ENCODE results near the gene WFIKKN2. TPM values are rescaled to one million over a fixed set of nuclear protein-coding genes. Genes with fewer than 3 reads are reported as not detected.

The WFIKKN2 gene
- total RNA-seq, 1 experiment from 2014 or later, result not detected

DNA sequence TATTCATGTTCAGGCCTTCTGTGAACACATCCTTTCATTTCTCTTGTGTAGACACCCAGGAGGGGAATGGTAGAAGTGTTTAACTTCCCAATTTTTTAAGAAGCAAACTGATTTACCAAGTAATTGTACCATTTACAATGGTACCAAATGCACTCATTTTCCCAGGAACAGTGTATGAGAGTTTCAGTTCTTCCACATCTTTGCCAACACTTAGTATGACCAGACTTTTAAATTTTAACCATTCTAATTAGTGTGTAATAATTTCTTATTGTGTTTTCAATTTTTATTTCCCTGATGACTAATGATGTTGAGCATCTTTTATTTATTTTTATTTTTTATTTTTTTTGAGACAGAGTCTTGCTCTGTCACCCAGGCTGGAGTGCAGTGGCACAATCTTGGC, 10.2 kb upstream of the WFIKKN2 start:
- no peak overlapping the region for H2AFZ ChIP-seq (ENCODE audit: low read length)
- BruUV-seq (replicated peaks), result no TSS peak
- CTCF ChIA-PET, result no interaction called here
- no peak overlapping the region for H3K4me3 ChIP-seq (ENCODE audit: low read length)
- ATAC-seq (no peak), DNase-seq (no peak)
- POLR2A ChIA-PET (ENCODE audit: unreplicated experiment), result no interaction called here
- H3K4me1 ChIP-seq (ENCODE audit: insufficient read depth, low read length), result no peaks in the 10 kb centered on the region
- TF ChIP-seq EZH2 (IDR thresholded peaks at IDR 0.05; ENCODE audit: low read length, unreplicated experiment), result no peak
- no peak for TF ChIP-seq CTCF (conservative IDR thresholded peaks at IDR 0.05; ENCODE audit: low read depth, low read length)
- TF ChIP-seq EZH2phosphoT487 (IDR thresholded peaks at IDR 0.05; ENCODE audit: borderline replicate concordance, low read length), result no peak
- H3K9ac ChIP-seq (ENCODE audit: low read length), result no peak overlapping the region
- H3F3A ChIP-seq (ENCODE audit: low read length, unreplicated experiment), result no peaks in the 10 kb centered on the region
- no peaks in the 10 kb centered on the region for H3K79me2 ChIP-seq (ENCODE audit: low read length)
- peaks cover 4% of the 10 kb centered on the region; the same call in 1 of the 2 replicates for H3K27me3 ChIP-seq (ENCODE audit: low read length)
- no peak overlapping the region for H3K27ac ChIP-seq (ENCODE audit: low read length)
- no peaks in the 10 kb centered on the region for H3K9me2 ChIP-seq (replicated peaks; ENCODE audit: low read length)
- H3K9me3 ChIP-seq (ENCODE audit: low read length), result no peaks in the 10 kb centered on the region
- H4K20me1 ChIP-seq (ENCODE audit: low read length), result no peaks in the 10 kb centered on the region
- intact Hi-C loops (cut with micrococcal nuclease), result no loop called here
- H3K4me2 ChIP-seq (ENCODE audit: low read length), result no peak overlapping the region
- H3K36me3 ChIP-seq (ENCODE audit: low read depth, low read length), result no peaks in the 10 kb centered on the region

- TF ChIP-seq EZH2phosphoT487 (IDR thresholded peaks at IDR 0.05; ENCODE audit: borderline replicate concordance, low read length) (no peak), EZH2 (IDR thresholded peaks at IDR 0.05; ENCODE audit: low read length, unreplicated experiment) (no peak), CTCF (conservative IDR thresholded peaks at IDR 0.05; ENCODE audit: low read depth, low read length) (no peak)
- Histone ChIP-seq H2AFZ (ENCODE audit: low read length) (no peak overlapping the region), H4K20me1 (ENCODE audit: low read length) (no peaks in the 10 kb centered on the region), H3K4me3 (ENCODE audit: low read length) (no peak overlapping the region), H3K36me3 (ENCODE audit: low read depth, low read length) (no peaks in the 10 kb centered on the region), H3K4me1 (ENCODE audit: insufficient read depth, low read length) (no peaks in the 10 kb centered on the region), H3K79me2 (ENCODE audit: low read length) (no peaks in the 10 kb centered on the region), H3F3A (ENCODE audit: low read length, unreplicated experiment) (no peaks in the 10 kb centered on the region), H3K4me2 (ENCODE audit: low read length) (no peak overlapping the region), H3K9ac (ENCODE audit: low read length) (no peak overlapping the region), H3K27me3 (ENCODE audit: low read length) (peaks cover 4% of the 10 kb centered on the region; the same call in 1 of the 2 replicates), H3K9me3 (ENCODE audit: low read length) (no peaks in the 10 kb centered on the region), H3K27ac (ENCODE audit: low read length) (no peak overlapping the region), H3K9me2 (replicated peaks; ENCODE audit: low read length) (no peaks in the 10 kb centered on the region)
- BruUV-seq (replicated peaks), result no TSS peak
- DNase-seq (no peak), ATAC-seq (no peak; the same call in 1 of the 2 replicates)
- POLR2A ChIA-PET (ENCODE audit: unreplicated experiment), result interaction anchor here (0.6 kb wide), 1 partner anchor 68 kb away, joined by 5 read pairs; no protein-coding TSS in a partner anchor
- CTCF ChIA-PET, result interaction anchor here (0.6 kb wide), 1 partner anchor 128 kb away, joined by 3 read pairs; no protein-coding TSS in a partner anchor
- intact Hi-C loops (cut with micrococcal nuclease), result no loop called here
Measured at GRCh38 chr17:50828508-50829170, 6.7 kb upstream of the WFIKKN2 start.

GRCh38 chr17:50829332-50829731, 6.1 kb upstream of the WFIKKN2 start:
- Histone ChIP-seq H3K27ac (ENCODE audit: low read length) (no peak overlapping the region), H4K20me1 (ENCODE audit: low read length) (no peaks in the 10 kb centered on the region), H2AFZ (ENCODE audit: low read length) (no peak overlapping the region), H3K4me2 (ENCODE audit: low read length) (no peak overlapping the region), H3K4me1 (ENCODE audit: insufficient read depth, low read length) (no peaks in the 10 kb centered on the region), H3K9me3 (ENCODE audit: low read length) (no peaks in the 10 kb centered on the region), H3K27me3 (ENCODE audit: low read length) (peaks cover 4% of the 10 kb centered on the region; the same call in 1 of the 2 replicates), H3K4me3 (ENCODE audit: low read length) (no peak overlapping the region), H3K9me2 (replicated peaks; ENCODE audit: low read length) (no peaks in the 10 kb centered on the region), H3K9ac (ENCODE audit: low read length) (no peak overlapping the region), H3F3A (ENCODE audit: low read length, unreplicated experiment) (no peaks in the 10 kb centered on the region), H3K79me2 (ENCODE audit: low read length) (no peaks in the 10 kb centered on the region), H3K36me3 (ENCODE audit: low read depth, low read length) (no peaks in the 10 kb centered on the region)
- ATAC-seq (no peak), DNase-seq (no peak)
- intact Hi-C loops (cut with micrococcal nuclease), result no loop called here
- CTCF ChIA-PET, result no interaction called here
- TF ChIP-seq CTCF (conservative IDR thresholded peaks at IDR 0.05; ENCODE audit: low read depth, low read length) (no peak), EZH2 (IDR thresholded peaks at IDR 0.05; ENCODE audit: low read length, unreplicated experiment) (no peak), EZH2phosphoT487 (IDR thresholded peaks at IDR 0.05; ENCODE audit: borderline replicate concordance, low read length) (no peak)
- no TSS peak for BruUV-seq (replicated peaks)
- POLR2A ChIA-PET (ENCODE audit: unreplicated experiment), result no interaction called here

Measured in PC-3 (cell line).